ENCODE results near the gene PSORS1C2. TPM values are rescaled to one million over a fixed set of nuclear protein-coding genes. Genes with fewer than 3 reads are reported as not detected.

The PSORS1C2 gene
- total RNA-seq, 2 donors from 2014 or later = not detected

GRCh38 chr6:31179896-31180295 lies 41.0 kb upstream of the PSORS1C2 start:
- no peak overlapping the region for H3K4me3 ChIP-seq
- H3K9me3 ChIP-seq = no peaks in the 10 kb centered on the region
- intact Hi-C loops (cut with DNase I) = no loop called here
- H3K27ac ChIP-seq = no peak overlapping the region
- H3K4me1 ChIP-seq = peaks cover 8% of the 10 kb centered on the region
- no peaks in the 10 kb centered on the region for H3K27me3 ChIP-seq
- no peak overlapping the region for H3K9ac ChIP-seq (ENCODE audit: low read depth in 2 of 2, low read length in 2 of 2)
- no peak for DNase-seq
- TF ChIP-seq, protein P1, sequence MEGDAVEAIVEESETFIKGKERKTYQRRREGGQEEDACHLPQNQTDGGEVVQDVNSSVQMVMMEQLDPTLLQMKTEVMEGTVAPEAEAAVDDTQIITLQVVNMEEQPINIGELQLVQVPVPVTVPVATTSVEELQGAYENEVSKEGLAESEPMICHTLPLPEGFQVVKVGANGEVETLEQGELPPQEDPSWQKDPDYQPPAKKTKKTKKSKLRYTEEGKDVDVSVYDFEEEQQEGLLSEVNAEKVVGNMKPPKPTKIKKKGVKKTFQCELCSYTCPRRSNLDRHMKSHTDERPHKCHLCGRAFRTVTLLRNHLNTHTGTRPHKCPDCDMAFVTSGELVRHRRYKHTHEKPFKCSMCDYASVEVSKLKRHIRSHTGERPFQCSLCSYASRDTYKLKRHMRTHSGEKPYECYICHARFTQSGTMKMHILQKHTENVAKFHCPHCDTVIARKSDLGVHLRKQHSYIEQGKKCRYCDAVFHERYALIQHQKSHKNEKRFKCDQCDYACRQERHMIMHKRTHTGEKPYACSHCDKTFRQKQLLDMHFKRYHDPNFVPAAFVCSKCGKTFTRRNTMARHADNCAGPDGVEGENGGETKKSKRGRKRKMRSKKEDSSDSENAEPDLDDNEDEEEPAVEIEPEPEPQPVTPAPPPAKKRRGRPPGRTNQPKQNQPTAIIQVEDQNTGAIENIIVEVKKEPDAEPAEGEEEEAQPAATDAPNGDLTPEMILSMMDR (IDR thresholded peaks at IDR 0.05) = no peak
- H3K36me3 ChIP-seq = no peaks in the 10 kb centered on the region

GRCh38 chr6:31179042-31179386 lies 40.1 kb upstream of the PSORS1C2 start:
- H3K9me3 ChIP-seq = no peaks in the 10 kb centered on the region
- H3K36me3 ChIP-seq = no peaks in the 10 kb centered on the region
- TF ChIP-seq, protein P1 (IDR thresholded peaks at IDR 0.05) = no peak
- intact Hi-C loops (cut with DNase I) = no loop called here
- no peaks in the 10 kb centered on the region for H3K27me3 ChIP-seq
- peak; percentile 60 for DNase-seq
- H3K27ac ChIP-seq = peak overlapping the region; percentile 23
- H3K4me1 ChIP-seq = peaks cover 8% of the 10 kb centered on the region
- H3K4me3 ChIP-seq = no peak overlapping the region
- H3K9ac ChIP-seq (ENCODE audit: low read depth in 2 of 2, low read length in 2 of 2) = no peak overlapping the region

- H3K27me3 ChIP-seq = no peaks in the 10 kb centered on the region
- DNase-seq = peak; percentile 58
- peaks cover 8% of the 10 kb centered on the region for H3K4me1 ChIP-seq
- intact Hi-C loops (cut with DNase I) = no loop called here
- no peaks in the 10 kb centered on the region for H3K9me3 ChIP-seq
- TF ChIP-seq, protein P1 (IDR thresholded peaks at IDR 0.05) = no peak
- H3K9ac ChIP-seq (ENCODE audit: low read depth in 2 of 2, low read length in 2 of 2) = no peak overlapping the region
- H3K4me3 ChIP-seq = no peak overlapping the region
- no peaks in the 10 kb centered on the region for H3K36me3 ChIP-seq
- peak overlapping the region; percentile 23 for H3K27ac ChIP-seq
These were observed 39.5 kb upstream of the PSORS1C2 start for GRCh38 chr6:31178143-31179041.

DNA sequence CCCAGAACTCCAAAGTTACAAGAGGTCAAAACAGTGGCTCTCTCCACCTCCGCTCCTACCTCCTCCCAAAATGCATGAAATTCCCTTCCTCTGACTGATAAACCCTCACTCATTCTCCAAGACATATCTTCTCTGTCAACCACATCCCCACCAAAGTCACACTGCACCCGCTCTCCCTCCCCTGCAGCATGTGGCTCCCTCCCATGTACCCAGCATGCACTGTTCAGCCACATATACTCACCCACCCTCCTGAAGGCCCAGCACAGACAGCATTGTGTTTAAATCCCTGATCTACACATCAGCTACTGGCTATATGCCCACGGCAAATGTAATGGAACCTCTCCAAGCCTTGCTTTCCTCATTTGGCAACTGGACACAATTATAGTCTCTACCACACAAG lies 37.1 kb upstream of the PSORS1C2 start:
- intact Hi-C loops (cut with DNase I) = no loop called here
- DNase-seq = no peak
- H3K9ac ChIP-seq (ENCODE audit: low read depth in 2 of 2, low read length in 2 of 2) = peak overlapping the region in 1 of 2 donors; percentile 24
- no peaks in the 10 kb centered on the region for H3K9me3 ChIP-seq
- TF ChIP-seq, protein P1 (IDR thresholded peaks at IDR 0.05) = no peak
- no peak overlapping the region for H3K27ac ChIP-seq
- peaks cover 8% of the 10 kb centered on the region for H3K4me1 ChIP-seq
- no peaks in the 10 kb centered on the region for H3K36me3 ChIP-seq
- H3K4me3 ChIP-seq = no peak overlapping the region
- no peaks in the 10 kb centered on the region for H3K27me3 ChIP-seq

DNA sequence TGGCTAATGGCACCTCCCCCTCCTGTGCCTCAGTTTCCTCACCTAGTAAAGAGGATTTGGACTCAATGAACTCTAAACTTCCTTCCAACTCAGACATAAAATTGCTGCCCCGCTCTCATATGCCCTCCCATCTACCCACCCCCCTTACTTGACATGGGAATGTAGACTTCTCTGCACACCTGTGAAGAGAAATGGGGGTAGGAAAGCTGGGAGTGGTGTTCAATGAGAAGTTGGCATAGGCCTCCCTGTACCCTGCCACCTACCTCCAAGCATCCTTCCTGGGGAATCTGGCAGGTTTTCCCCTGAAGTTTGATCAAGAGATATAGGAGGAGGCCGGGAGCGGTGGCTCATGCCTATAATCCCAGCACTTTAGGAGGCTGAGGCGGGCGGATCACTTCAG lies 35.5 kb upstream of the PSORS1C2 start:
- Histone ChIP-seq H3K27ac (no peak overlapping the region), H3K9me3 (no peaks in the 10 kb centered on the region), H3K4me1 (peaks cover 6% of the 10 kb centered on the region), H3K36me3 (no peaks in the 10 kb centered on the region), H3K4me3 (no peak overlapping the region), H3K9ac (ENCODE audit: low read depth in 2 of 2, low read length in 2 of 2) (no peak overlapping the region), H3K27me3 (no peaks in the 10 kb centered on the region)
- intact Hi-C loops (cut with DNase I) = no loop called here
- no peak for DNase-seq
- TF ChIP-seq, protein P1 (IDR thresholded peaks at IDR 0.05) = no peak

Data from colonic mucosa (tissue), 4 donors.